DOHH2 (cell line): ENCODE data around the gene NCBP3.

Source experiments
- EZH2phosphoT487 ChIP-seq: fragments of 200-600 bp; sonication (generic); IDR thresholded peaks from 2 replicates; pipeline ENCODE4 v1.6.1; 2017; ENCODE audit warnings: borderline replicate concordance, mild to moderate bottlenecking, antibody characterized with exemption, low read length, moderate library complexity, mixed read lengths
- TF ChIP-seq, protein P1 (sequence below): fragments of 200-600 bp; sonication (generic); IDR thresholded peaks from one replicate; pipeline ENCODE4 v1.5.1; 2014; ENCODE audit warnings: antibody characterized with exemption, mild to moderate bottlenecking, low read depth, low read length; ENCODE audit not compliant: poor library complexity, severe bottlenecking

- TF ChIP-seq, protein P1, sequence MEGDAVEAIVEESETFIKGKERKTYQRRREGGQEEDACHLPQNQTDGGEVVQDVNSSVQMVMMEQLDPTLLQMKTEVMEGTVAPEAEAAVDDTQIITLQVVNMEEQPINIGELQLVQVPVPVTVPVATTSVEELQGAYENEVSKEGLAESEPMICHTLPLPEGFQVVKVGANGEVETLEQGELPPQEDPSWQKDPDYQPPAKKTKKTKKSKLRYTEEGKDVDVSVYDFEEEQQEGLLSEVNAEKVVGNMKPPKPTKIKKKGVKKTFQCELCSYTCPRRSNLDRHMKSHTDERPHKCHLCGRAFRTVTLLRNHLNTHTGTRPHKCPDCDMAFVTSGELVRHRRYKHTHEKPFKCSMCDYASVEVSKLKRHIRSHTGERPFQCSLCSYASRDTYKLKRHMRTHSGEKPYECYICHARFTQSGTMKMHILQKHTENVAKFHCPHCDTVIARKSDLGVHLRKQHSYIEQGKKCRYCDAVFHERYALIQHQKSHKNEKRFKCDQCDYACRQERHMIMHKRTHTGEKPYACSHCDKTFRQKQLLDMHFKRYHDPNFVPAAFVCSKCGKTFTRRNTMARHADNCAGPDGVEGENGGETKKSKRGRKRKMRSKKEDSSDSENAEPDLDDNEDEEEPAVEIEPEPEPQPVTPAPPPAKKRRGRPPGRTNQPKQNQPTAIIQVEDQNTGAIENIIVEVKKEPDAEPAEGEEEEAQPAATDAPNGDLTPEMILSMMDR, result no peak
- no peak for TF ChIP-seq EZH2phosphoT487
Measured at GRCh38 chr17:3891626-3892094, 45.6 kb upstream of the NCBP3 start.
